OCI-LY7 (cell line): ENCODE results near the gene IFNL3. TPM values are rescaled to one million over a fixed set of nuclear protein-coding genes. Genes with fewer than 3 reads are reported as not detected.
"Not testable (repeated sequence)": the region's sequence is repeated elsewhere in the genome, so short reads cannot be mapped to it uniquely, and the experiment has no call there.

Source experiments
- BruUV-seq: library from RNA; stranded (reverse); fragments of 400-500 nt; replicated peaks from 2 replicates; lab custom pipeline; 2021; lab: Mats Ljungman, UMichigan
- CTCF ChIA-PET: fragments of 300-600 bp; sonication (Branson Sonifier 250); formaldehyde crosslinking; loops from one replicate; lab custom pipeline; 2022; ENCODE audit warnings: antibody characterized with exemption; ENCODE audit not compliant: unreplicated experiment; lab: Charles Lee
- POLR2A ChIA-PET: fragments of 300-600 bp; sonication (Branson Sonifier 250); formaldehyde crosslinking; loops from one replicate; lab custom pipeline; 2022; ENCODE audit warnings: antibody characterized with exemption; lab: Charles Lee
- DNase-seq: peaks from one replicate; pipeline ENCODE4 v3.0.0-alpha.2; 2015; ENCODE audit warnings: low spot score
- H2AFZ ChIP-seq: fragments of 200-600 bp; sonication (generic), shearing (Covaris generic); 2 replicates; pipeline ENCODE4 v1.6.1; 2014; ENCODE audit warnings: mild to moderate bottlenecking, antibody characterized with exemption, low read length, moderate library complexity
- H3K27ac ChIP-seq: fragments of 200-600 bp; sonication (generic); 2 replicates; pipeline ENCODE4 v1.5.1; 2014; ENCODE audit warnings: mixed run types, low read depth, mild to moderate bottlenecking, moderate library complexity, low read length, inconsistent platforms; ENCODE audit not compliant: poor library complexity, severe bottlenecking
- H3K36me3 ChIP-seq: fragments of 200-600 bp; sonication (generic); 2 replicates; pipeline ENCODE4 v1.6.1; 2014; ENCODE audit warnings: mild to moderate bottlenecking, antibody characterized with exemption, low read length, moderate library complexity, mixed read lengths; ENCODE audit not compliant: insufficient read depth
- H3K4me1 ChIP-seq: fragments of 200-600 bp; sonication (generic); 2 replicates; pipeline ENCODE4 v1.5.1; 2014; ENCODE audit warnings: mild to moderate bottlenecking, low read length; ENCODE audit not compliant: insufficient read depth, poor library complexity, severe bottlenecking
- H3K4me2 ChIP-seq: fragments of 200-600 bp; sonication (generic); 2 replicates; pipeline ENCODE4 v1.6.1; 2014; ENCODE audit warnings: mild to moderate bottlenecking, low read length
- H3K4me3 ChIP-seq: fragments of 200-600 bp; sonication (generic); 2 replicates; pipeline ENCODE4 v1.5.1; 2014; ENCODE audit warnings: mild to moderate bottlenecking, low read depth, low read length; ENCODE audit not compliant: poor library complexity, severe bottlenecking
- H3K79me2 ChIP-seq: fragments of 200-600 bp; sonication (generic); 2 replicates; pipeline ENCODE4 v1.6.1; 2016; ENCODE audit warnings: low read depth, mild to moderate bottlenecking, low read length, moderate library complexity, mixed read lengths; ENCODE audit not compliant: insufficient read depth
- H3K9me2 ChIP-seq: fragments of 200-600 bp; sonication (generic); 2 replicates; pipeline ENCODE4 v1.6.1; 2016; ENCODE audit warnings: mild to moderate bottlenecking, low read length, mixed read lengths; ENCODE audit not compliant: insufficient read depth
- H3K9me3 ChIP-seq: fragments of 200-600 bp; sonication (generic); 2 replicates; pipeline ENCODE4 v1.6.1; 2014; ENCODE audit warnings: mild to moderate bottlenecking, mixed run types, low read length, mixed read lengths
- H4K20me1 ChIP-seq: fragments of 200-600 bp; sonication (generic); 2 replicates; pipeline ENCODE4 v1.6.1; 2014; ENCODE audit warnings: mild to moderate bottlenecking, antibody characterized with exemption, low read length, moderate library complexity, mixed read lengths; ENCODE audit not compliant: insufficient read depth
- EZH2phosphoT487 ChIP-seq: fragments of 200-600 bp; sonication (generic); IDR thresholded peaks from 2 replicates; pipeline ENCODE4 v1.6.1; 2018; ENCODE audit warnings: low read depth, borderline replicate concordance, mild to moderate bottlenecking, mixed run types, antibody characterized with exemption, low read length, moderate library complexity, mixed read lengths
- intact Hi-C: fragments of 100-400 bp; cut with micrococcal nuclease; formaldehyde crosslinking; loops from one replicate; pipeline ENCODE4 v1.10.0; 2022; ENCODE audit not compliant: unreplicated experiment
- total RNA-seq, 2 experiments: library from RNA; depleted of rRNA in 1 of 2; stranded (reverse); fragments of >200 nt in 1 of 2; shearing (Covaris generic) in 1 of 2; gene quantifications; 2 replicates each; pipeline ENCODE4 v1.2.3, GENCODE V29; 2014 to 2022
- TF ChIP-seq, protein P1 (sequence below): fragments of 200-600 bp; sonication (generic); conservative IDR thresholded peaks from 2 replicates; pipeline ENCODE4 v1.5.1; 2014; ENCODE audit warnings: mild to moderate bottlenecking, antibody characterized with exemption, low read length, moderate library complexity, mixed read lengths

Gene IFNL3
- total RNA-seq, 2 experiments from 2014 or later: not detected

DNA sequence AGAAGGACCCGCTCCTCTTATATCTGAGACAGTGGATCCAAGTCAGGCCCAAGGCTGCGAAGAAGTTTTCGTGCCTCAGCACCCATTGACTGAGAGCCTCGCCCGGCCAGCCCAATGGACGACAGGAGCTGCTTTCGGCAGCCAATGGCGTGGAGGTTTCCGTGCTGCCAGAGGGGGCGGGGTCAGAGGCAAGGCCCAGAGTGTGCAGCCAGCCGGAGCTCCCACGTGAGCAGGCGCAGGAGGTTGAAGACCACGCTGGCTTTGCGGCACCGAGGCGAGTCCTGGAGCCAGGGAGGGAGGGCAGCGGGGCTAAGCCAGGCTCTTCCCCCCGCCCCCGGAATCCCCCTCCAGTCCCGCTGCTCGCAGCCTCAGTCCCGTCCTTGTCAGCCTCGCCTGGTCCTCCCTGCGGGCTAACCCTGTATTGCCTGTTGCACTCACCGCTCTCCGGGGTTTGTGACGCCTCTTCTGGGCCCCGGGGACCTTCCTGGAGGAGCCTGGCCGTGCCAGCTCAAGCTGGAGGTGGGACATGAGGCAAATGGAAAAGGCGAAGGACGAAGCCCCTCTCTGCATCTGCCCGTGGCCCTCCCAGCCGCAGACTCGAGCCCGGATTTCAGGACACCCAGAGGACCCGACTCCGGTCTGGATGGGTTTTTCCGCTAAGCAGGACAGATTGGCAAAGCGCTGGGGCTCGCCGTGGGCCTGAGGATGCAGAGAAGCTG, 2.3 kb upstream of the IFNL3 start:
- BruUV-seq: no TSS peak
- Histone ChIP-seq H3K79me2 (no peaks in the 10 kb centered on the region), H3K27ac (no peak overlapping the region), H3K9me2 (no peaks in the 10 kb centered on the region), H3K9me3 (no peaks in the 10 kb centered on the region), H2AFZ (no peak overlapping the region), H3K36me3 (no peaks in the 10 kb centered on the region), H3K4me3 (no peak overlapping the region), H4K20me1 (no peaks in the 10 kb centered on the region), H3K4me2 (no peak overlapping the region), H3K4me1 (no peaks in the 10 kb centered on the region)
- no peak for DNase-seq
- CTCF ChIA-PET: interaction anchor here (0.6 kb wide), 1 partner anchor 848 kb away, joined by 4 read pairs; no protein-coding TSS in a partner anchor
- intact Hi-C loops: no loop called here
- TF ChIP-seq, protein P1, sequence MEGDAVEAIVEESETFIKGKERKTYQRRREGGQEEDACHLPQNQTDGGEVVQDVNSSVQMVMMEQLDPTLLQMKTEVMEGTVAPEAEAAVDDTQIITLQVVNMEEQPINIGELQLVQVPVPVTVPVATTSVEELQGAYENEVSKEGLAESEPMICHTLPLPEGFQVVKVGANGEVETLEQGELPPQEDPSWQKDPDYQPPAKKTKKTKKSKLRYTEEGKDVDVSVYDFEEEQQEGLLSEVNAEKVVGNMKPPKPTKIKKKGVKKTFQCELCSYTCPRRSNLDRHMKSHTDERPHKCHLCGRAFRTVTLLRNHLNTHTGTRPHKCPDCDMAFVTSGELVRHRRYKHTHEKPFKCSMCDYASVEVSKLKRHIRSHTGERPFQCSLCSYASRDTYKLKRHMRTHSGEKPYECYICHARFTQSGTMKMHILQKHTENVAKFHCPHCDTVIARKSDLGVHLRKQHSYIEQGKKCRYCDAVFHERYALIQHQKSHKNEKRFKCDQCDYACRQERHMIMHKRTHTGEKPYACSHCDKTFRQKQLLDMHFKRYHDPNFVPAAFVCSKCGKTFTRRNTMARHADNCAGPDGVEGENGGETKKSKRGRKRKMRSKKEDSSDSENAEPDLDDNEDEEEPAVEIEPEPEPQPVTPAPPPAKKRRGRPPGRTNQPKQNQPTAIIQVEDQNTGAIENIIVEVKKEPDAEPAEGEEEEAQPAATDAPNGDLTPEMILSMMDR: no peak
- no peak for TF ChIP-seq EZH2phosphoT487
- POLR2A ChIA-PET: no interaction called here

DNA sequence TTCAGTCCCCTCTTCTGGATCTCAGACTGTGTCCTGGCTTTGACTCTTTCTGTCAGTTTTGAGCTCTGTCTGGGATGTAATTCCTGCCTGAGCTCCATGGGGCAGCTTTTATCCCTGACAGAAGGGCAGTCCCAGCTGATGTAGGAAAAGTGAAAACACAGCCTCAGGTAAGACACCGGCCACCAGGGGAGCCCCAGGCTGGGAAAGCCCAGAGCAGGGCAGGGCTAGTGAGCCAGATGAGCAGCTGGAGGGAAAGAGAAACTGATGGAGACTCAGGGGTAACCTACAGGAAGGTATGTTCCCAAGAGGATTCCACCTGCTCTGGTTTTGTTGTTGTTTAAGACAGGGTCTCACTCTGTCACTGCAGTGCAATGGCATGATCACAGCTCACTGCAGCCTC, 360 bp upstream of the IFNL3 start:
- H4K20me1 ChIP-seq, H3K79me2 ChIP-seq, H3K9me3 ChIP-seq, CTCF ChIA-PET, H3K4me2 ChIP-seq, H3K9me2 ChIP-seq, H3K4me3 ChIP-seq, H2AFZ ChIP-seq, H3K36me3 ChIP-seq, H3K4me1 ChIP-seq, POLR2A ChIA-PET, H3K27ac ChIP-seq, intact Hi-C loops, BruUV-seq, DNase-seq: not testable (repeated sequence)

DNA sequence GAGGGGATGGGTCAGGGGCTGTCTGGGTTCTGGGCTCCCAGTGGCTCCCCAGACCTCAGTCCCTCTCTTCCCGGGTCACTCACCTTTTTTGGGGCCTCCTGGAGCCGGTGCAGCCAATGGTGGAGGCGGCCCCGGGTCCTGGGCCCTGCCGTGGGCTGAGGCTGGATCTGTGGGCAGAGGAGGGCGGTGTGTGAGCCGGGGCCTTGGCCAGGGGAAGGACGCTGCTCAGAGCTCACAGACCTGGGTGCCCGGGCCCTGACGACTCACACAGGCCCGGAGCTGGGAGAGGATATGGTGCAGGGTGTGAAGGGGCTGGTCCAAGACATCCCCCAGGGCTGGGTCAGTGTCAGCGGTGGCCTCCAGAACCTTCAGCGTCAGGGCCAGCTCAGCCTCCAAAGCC, 1.1 kb downstream of the IFNL3 start:
- H3K4me2 ChIP-seq, H3K9me2 ChIP-seq, H4K20me1 ChIP-seq, H3K79me2 ChIP-seq, H3K4me3 ChIP-seq, DNase-seq, CTCF ChIA-PET, intact Hi-C loops, H3K4me1 ChIP-seq, BruUV-seq, H2AFZ ChIP-seq, POLR2A ChIA-PET, H3K36me3 ChIP-seq, H3K27ac ChIP-seq, H3K9me3 ChIP-seq: not testable (repeated sequence)
